Hematopoietic multipotent progenitor cell (in vitro differentiated cells): ENCODE measurements around the gene UBQLN4. TPM values are rescaled to one million over a fixed set of nuclear protein-coding genes. Genes with fewer than 3 reads are reported as not detected.

Experiments
- DNase-seq, 3 donors: peaks; one replicate each; pipeline ENCODE4 v3.0.0-alpha.2; 2011 to 2015; ENCODE audit warnings: low read depth in 2 of 3, low spot score in 2 of 3
- total RNA-seq: library from RNA; depleted of rRNA; stranded (reverse); fragments of >200 nt; gene quantifications from one replicate; pipeline ENCODE4 v1.2.3, GENCODE V29; 2012

Gene UBQLN4
- total RNA-seq, result 17.5 TPM

DNA sequence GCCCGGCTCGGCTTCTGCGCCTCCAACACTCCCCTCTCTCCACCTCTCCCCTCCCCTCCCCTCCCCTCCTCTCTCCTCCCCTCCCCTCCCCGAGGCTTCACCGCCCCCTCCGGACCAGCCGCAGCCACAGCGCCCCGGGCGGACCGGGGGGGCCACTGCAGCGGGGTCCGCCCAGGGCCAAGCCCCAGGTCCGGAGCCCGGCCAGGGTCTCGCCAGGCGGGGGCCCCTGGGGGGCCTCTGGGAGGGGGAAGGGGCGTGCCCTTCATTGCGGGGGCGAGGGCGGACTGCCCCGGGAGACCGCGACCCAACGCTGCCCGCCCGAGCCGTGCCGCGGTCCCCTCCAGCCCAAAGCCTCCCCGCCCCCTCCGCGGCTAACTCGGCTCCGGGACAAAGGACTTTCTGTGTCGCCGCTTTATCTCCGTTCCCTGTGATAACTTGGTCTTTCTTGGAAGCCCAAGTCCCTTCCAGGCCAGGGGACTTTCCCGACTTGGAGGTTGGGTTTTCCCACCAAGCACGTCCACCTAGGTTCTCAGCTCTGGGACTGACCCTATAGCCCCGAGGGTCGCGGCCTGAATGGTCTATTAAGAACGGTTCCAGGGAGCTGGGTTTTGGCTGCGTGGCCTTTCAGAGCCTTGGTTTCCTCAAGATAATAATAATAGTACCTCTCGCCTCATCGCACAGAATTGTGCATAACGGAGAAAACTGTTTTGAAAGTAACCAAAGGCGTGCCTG is at the start of gene UBQLN4:
UBQLN4 (minus strand) TSS at position 31 of the 732 bp plus-strand sequence. CDS start 97 bp downstream, outside the sequence.
- DNase-seq, result peak; percentile 56 to 92 (median 87)

GRCh38 chr1:156102633-156103511 is 49.3 kb upstream of the UBQLN4 start:
- DNase-seq, result no peak

DNA sequence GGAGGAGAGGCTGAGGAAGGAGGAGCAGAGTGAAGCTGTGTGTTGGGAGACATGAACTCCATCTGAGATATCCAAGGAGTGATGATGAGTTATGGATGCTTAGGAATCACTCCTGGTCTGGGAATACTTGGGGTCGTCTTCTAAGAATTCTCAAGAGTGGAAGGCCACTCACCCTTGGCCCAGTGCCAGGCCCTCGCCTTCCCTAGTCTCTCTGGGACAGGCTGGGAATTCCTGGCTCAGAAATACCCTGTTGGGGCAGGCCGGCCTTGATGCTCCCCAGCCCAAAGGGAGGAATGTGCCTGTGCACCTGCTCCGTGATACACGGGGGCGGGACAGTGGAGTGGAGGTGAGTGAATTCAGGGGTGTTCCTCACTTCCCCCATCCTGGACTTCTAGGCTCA is 48.3 kb upstream of the UBQLN4 start:
- DNase-seq, result no peak

DNA sequence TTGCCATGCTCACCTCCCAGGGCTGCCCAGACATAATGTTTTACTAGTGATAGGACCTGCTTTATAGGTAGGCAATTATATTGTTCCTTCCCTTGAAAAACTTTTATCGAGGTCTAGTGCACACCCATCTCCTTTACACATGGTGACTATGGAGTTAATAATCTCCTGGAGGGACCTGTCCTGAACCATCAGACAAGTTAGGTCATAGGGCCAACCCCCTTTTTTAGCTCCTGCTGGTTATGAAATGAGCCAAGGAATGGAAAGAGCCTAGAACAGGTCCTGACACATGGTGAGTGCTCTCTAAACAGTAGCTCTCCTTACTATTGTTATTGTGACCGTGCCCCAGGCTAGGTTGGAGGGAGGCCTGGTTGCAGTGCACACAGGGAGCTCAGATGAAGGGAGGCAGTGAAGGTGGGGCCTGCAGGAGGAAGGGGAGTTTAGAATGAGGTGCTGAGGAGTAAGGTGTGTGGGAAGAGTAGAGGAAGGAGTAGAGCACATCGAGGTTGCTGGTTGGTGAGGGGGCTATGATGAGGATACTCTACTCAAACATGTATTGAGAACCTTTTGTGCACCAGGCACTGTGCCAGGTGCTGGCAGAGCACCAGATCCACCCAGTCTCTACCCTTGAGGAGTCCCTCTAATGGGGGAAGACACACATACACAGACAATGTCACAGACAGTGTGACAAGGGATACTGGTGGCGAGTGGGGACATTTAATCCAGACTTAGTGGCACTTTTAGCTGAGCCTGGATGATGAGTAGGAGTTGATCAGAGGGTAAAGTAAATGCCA is 46.8 kb upstream of the UBQLN4 start:
- no peak for DNase-seq

DNA sequence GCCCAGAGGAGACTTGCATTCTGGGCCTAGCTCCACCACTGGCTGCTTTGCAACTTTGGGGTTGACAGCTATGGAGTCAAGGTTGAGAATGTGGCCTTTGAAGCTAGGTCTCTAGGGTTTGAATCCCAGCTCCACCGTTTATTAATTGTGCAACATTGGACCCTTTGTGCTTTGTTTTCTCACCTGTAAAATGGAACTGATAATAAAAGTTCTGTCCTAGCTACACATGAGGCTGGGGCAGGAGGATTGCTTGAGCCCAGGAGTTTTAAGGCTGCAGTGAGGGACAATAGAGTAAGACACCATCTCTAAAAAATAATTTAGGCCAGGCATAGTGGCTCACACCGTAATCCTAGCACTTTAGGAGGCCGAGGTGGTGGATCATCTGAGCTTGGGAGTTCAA is 45.7 kb upstream of the UBQLN4 start:
- DNase-seq, result no peak

GRCh38 chr1:156098784-156099183 is 45.2 kb upstream of the UBQLN4 start:
- DNase-seq, result no peak

DNA sequence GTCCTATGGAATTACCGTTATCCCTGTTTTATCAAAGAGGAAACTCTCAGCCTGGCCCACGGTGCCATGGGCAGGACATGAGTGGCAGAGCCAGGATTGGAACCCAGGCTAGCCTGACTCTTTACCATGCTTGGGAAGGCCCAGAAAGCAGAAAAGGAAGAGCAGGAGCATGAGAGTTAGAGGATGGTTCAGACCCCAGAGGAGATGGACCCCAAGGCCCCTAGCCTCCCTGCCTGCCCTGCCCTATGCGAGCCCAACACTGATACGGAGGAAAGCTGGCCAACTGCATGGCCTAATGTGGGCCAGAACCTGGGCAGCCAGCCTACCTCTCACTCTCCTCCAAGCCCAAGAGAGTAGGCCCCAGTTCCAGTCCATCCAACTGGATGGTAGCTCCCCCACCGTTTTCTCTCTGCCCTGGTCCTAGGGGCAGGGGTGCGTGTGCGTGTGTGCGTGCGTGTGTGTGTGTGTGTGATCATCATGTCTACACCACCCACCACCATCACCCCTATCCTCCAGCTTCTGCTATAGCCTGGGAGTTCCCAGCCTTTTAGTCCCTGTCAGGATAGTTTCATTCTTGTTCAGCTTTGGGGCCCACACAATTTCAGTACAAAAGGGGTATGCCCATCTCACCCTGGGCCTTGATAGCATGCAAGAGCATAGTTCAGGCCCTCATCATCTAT is 44.0 kb upstream of the UBQLN4 start:
- no peak for DNase-seq

DNA sequence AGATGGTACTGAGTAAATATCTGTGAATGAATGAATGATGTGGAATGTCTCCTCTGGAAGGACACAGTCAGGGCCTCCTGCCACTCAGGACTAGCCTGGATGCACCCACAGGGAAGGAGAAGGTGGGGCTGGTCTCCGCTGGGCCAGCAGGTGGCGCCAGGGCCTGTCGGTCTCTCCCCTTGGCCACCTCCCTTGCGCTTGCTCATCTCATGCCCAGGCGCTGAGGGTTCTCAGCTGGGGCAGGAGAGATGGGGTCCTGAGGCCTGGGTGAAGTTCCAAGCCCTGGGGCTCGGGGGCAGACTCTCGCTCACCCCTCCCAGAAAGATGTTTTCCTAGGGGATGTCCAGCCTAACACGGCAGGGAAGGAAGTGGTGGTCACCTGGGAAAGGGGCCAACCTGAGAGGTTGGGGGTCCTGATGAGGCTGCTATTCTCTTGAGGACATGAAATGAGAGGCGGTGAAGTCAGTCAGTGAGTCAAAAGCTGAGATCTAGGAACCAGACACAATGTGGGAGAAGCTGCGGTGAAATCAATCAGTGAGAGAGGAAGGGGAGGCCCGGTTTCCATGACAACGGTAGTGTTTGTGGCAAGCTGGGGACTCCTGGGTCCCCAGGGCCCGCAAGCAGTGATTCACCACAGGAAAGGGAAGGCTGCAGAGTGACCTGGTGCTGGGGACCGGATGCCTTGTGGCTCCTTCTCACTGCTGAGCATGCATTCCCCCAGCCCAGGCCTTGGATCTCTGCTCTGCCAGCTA is 43.2 kb upstream of the UBQLN4 start:
- DNase-seq, result peak; percentile 86 to 99 (median 98)

- DNase-seq, result no peak
These were observed 42.4 kb upstream of the UBQLN4 start for GRCh38 chr1:156095906-156096508.

- DNase-seq, result no peak
These were observed 38.0 kb upstream of the UBQLN4 start for GRCh38 chr1:156091610-156092009.

GRCh38 chr1:156090840-156091188 is 37.2 kb upstream of the UBQLN4 start:
- DNase-seq, result peak; percentile 81 to 90 (median 85)

DNA sequence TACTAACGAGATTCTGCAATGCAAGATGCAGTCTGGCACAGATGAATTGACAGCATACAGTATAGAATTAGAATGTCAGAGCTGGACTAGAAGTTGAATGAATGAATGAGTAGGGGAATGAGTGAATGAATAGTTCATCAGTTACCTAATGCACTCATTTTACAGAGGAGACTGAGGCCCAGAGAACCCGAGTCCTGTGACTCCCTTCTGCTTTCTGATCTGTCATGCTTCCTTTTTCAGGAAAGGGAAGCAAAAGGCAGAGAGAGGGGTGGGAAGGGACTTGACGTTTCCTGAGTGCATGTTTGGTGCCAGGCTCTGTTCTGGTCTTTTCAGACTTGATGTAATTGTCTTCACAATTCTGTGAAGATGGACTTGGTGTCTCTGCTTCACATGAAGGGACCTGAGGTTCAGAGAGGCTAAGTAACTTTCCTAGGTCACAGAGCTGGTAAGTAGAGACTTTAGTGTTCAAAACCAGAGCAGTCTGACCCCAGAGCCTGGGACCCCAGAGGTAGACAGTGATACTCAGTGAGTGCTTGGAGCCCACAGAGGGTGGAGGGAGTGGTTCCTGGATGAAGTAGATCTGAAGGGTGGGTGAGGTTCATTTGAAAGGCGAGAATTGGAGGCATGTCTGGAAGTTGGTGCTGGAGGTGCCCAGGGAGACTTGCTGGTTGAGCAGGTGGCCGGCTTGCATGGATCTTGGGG is 36.7 kb upstream of the UBQLN4 start:
- no peak for DNase-seq

GRCh38 chr1:156089704-156090103 is 36.1 kb upstream of the UBQLN4 start:
- no peak for DNase-seq

- no peak for DNase-seq
These were observed 32.7 kb upstream of the UBQLN4 start for GRCh38 chr1:156086256-156086662.

DNA sequence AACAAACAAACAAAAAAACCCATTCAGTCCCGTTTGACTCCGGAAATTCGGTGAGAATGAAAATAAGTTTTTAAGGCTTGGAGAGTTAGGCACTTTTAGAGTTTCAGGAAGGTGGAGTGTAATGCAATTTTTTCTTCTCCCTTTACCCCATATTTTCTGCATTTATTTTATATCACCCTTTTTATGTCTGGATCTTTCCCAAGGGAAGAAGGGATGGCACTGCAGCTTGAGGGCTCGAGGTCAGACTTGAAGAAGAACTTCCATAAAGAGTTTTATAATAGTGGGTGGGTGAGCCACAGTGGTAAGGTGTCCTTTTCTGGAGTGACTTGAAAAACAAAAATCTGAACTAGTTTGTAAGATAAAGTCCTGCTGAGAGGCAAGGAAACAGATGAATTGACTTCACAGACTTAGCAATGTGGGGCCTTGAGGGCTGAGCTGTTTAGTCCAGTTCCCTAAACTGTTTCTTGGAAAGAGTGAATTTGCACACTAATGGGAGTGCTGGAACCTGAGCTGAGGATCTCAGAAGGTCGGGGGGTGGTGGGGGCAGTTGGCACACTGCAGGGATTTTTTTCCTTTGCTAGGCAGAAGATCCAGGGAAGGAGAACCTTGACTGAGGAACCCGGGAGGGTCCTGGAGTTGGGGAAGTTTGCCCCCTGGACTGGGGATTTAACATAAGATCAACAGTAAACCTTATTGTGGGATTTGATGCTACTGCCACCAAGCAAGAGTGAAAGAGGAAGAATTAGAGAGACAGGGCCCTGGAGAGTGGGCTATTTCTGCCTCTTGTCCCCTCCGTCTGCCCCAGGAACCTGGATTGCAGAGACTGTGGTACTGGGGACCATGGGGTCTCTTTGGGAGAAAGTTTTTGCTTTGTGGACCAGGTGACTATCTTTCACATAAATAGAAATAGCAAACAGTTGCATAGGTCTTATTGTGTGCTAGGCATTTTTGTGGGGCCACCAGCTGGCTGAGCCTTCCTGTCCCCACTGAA is 30.5 kb upstream of the UBQLN4 start:
- DNase-seq, result no peak

DNA sequence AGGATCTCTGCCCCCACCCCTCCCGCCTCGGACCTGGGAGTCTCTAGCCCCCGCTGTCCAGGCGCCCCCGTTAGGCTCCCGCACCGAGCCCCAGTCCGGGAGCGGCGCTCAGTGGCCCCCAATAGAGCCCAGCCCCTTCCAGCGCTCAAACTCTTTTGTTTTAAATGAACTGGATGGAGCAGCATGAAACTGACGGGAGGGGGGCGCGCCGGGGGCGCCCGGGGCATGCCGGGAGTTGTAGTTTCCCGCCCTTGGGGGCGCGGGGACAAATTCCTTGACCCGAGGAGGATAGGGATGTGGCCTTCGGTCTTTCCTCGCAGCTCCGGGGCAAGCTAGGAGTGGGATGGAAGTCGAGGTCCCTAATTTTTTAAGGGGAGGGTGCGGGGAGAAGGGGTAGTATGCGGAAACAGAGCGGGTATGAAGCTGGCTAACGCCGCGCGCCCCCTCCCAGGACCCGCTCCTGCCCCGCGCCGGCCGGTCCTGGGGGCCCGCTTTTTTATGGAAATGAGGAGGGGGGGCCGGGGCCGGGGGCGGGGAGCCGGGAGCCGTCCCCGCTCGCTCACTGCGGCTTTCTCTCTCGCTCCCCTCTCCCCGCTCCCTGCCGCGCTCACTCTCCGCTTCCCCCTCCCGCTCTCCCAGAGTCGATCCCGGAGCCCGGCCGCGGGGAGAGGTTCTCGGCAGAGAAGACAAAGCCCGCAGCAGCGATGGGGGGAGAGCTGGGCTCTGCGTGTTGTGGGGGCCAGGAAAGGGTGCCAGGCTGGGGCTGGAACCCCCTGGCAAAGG is 28.9 kb upstream of the UBQLN4 start, which contains the start of gene MEX3A:
MEX3A (minus strand) TSS at position 157 of the 783 bp plus-strand sequence. CDS start 467 bp downstream, outside the sequence.
- peak in 1 of 3 donors; percentile 64 for DNase-seq

- no peak for DNase-seq
These were observed 28.3 kb upstream of the UBQLN4 start for GRCh38 chr1:156081917-156082308.
